CD4-positive, alpha-beta T cell treated with Interleukin-17A for 1 hour (primary cell): ENCODE measurements around the gene PGBD5.

ENCODE experiments used
- DNase-seq: peaks from one replicate; pipeline ENCODE4 v3.0.0-alpha.2; 2020

PGBD5 gene

DNA sequence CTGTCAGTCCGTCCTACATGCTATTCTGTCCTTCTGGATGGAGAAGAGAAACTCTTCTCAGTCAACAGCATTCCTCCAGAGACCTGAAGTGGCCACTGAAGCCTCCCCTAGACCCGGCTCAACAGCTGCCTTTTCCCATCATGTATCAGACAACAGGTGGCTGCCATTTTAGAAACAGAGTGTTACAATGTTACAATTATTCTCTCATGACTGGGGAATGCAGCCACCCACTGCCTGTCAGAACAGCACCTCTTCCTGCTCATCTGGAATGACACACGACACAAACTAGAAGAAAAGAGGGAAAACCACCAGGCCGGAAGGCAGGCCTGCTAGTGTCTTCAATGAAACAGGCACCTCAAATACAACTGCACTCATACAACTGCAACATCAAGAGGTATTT is 105.3 kb downstream of the PGBD5 start:
- no peak for DNase-seq

- DNase-seq, result no peak
Measured at GRCh38 chr1:230319014-230319747, 107.0 kb downstream of the PGBD5 start.

DNA sequence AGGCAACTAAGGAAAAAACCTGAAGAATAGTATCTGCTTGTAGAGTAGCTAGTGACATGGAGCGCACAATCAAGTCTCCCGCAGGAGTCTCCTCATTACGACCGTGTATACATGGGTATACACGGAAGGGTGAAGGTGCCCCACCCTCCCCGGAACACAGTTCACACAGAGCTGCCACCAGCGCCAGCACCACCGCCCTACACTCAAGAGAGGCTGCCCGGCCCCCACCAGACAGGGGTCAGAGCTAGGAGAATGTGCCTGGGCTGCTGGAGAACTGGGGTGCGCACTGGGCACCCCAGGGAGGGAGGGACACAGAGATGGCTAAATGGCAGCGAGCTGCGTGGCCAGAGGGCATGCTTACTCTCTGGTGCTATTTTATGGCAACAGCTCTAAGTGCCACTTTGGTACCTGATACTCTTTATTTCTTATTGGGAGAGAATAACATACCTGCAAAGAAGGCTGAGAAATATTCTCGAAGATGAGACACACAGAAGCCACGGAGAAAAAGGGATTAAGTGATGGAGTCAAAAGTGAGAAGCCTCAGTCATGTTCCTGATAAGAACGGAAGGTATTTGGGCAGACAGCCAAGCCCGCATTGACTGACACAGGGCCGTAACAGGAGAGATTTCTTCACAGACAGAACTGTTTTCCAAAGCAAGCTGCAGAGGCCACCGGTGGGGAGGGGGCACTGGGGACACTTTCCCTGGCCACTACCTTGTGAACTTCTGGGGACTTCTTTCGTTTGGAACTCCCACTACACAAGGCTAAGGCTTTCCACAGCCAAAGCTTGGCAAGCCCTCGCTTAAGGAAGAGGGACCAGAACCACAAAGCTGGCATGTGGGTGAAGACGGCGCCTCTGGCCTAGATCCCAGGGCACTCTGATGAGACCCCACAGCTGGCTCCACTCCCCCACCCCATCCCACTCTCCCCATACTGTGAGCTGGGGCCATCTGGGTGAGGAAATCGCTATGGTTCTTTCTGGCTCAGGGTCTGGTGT is 108.0 kb downstream of the PGBD5 start:
- DNase-seq, result no peak

DNA sequence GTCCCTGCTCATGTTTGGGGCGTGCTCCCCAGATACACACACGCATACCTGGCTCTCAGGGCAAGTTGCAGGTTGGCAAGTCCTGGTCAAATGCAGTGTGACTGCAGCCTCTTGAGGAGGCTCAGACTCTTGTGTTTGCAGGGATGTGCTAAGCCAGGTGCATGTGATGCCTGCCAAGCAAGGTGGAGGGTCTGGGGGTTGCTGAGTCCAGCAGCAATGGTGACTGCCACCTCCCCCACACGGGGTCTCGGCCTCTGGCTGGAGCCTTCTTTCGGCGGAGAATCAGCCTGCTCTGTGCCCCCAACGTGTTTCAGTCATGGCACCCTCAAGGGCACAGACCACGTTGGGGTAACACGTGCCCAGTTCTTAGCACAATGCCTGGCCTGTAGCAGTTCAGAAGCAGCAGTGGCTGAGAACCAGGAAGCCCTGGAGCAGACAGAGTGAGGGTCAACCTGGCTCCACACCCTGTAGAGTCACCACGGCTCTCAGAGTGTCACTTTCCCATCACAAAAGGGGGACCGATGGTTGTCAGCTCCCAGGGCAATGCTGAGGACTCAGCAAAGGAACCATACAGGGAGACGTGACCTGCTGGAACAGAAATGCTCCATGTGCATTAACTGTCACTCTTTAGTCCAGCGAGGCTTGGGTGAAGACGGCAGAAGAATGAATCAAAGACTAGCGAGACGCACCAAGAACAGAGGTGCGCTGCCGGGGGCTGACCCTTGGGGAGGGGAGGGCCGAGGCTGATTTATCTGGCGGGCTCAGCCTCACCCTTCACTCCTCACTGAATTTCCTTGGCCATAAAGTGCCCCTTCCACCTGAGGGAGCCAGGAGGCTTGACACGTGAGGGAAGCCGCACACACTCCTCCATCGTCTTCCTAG is 109.0 kb downstream of the PGBD5 start:
- no peak for DNase-seq

DNA sequence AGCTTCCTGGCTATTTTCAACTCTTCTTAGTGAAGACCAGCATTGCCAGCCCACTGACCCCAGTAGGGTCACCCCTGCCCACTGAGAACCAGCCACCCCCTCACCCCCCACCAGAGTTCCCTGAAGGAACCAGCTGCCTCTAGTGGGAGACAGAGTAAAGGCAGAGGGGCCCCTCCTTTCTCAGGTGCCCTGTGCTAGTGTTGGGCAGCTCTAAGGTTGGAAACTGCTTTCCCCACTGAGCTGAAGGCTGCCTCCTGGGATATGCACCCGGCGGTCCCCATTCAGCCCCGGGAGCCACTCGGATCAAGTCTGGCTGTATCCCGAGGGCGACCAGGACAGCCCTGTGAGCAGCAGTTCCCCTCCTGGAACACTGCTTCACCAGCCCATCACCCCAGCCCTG is 111.0 kb downstream of the PGBD5 start:
- DNase-seq, result no peak

DNA sequence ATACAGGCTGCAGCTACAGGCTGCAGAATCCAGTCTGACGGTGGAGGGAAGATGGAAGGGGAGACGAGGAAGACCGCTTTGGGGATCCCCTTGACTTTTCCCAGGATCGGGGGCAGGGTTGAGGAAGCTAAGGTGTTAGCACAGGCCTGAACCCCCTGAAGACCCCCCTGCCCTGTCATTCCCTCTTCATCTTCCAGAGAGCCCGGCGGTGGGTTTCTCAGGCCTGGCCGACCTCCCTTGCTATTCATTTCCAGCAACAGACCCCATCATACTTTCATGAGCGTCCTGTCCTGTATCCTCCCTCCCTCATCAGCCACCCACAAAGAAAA is 112.0 kb downstream of the PGBD5 start:
- DNase-seq, result no peak

GRCh38 chr1:230313453-230314141 is 112.5 kb downstream of the PGBD5 start:
- no peak for DNase-seq

GRCh38 chr1:230312676-230313075 is 113.5 kb downstream of the PGBD5 start:
- no peak for DNase-seq

DNA sequence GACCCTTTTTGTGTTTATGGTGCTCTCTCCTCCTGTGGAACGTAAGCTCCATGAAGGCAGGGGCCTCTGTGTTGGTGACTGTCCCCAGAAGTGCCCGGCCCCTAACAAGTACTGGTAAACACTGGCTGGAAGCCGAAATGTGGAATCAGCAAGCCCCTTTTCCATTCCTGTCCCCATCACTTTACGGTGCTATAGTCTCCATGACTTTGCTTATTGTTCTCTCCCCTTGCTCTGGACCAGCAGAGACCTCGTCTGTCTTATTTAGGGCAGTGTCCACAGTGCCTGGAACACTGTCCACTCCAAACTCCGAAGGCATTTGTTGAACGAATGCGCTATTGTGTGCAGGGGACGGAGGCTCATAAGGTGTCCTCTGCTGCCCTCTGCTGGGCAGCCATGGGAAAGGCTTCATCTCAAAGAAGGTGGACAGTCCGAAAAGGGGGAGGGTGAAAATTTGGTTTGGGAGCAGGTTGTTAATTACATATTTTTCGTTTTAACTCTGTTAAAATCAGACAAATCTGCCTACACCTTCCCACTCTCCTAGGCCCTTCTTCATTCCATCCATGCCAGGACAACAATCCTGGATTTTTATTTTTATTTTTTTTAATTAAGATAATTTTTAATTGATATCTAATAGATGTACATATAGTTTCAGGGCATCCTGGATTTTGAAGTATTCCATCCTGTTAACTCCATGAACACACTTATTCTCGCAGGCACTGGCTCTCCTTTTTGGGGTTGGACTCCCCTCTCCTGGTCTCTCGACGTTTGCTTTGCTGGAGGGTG is 115.6 kb downstream of the PGBD5 start:
- DNase-seq, result peak; percentile 62

DNA sequence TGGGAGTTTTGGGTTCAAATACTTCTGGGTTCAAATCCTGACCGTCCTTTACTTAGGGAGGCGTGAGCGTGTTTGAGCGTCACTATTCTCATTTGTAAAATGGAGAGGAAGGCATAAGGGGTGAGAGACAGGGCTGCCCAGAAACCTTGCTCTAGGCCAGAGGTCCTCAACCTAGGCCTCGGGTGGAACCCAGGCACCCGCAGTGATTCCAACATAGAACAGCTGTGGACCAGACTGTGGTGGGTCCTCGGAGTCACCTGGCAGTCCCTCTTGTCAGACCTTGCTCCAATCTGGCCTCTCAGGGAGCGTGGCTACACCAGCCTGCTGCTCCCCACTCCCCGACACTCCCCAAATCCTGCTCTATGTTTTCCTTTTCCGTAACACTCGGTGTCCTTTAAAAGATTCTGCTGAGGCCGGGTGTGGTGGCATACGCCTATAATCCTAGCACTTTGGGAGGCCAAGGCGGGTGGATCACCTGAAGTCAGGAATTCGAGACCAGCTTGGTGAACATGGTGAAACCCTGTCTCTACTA is 116.4 kb downstream of the PGBD5 start:
- DNase-seq, result no peak

- no peak for DNase-seq
Measured at GRCh38 chr1:230308821-230309220, 117.3 kb downstream of the PGBD5 start.

- DNase-seq, result no peak
Measured at GRCh38 chr1:230308039-230308438, 118.1 kb downstream of the PGBD5 start.

DNA sequence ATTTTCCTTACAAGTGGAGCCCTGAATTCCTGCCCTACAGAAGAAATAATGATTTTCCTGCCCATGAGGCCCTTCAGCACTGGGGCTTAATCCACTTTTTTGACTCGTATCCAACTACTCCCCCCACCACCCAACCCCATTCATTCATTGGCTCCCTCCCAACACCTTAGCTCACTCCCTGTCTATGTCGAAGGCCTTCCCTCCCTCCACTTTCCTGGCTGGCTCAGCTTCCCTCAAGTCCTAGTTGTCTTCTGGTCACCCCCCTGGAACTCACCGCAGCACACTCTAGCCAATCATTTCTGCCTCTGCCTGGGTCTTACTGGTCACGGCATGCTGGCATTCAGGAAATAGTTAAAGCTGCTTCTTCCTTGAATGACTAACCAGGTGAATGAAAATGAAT is 118.9 kb downstream of the PGBD5 start:
- no peak for DNase-seq

GRCh38 chr1:230306169-230306568 is 120.0 kb downstream of the PGBD5 start:
- peak; percentile 1 for DNase-seq

- no peak for DNase-seq
Measured at GRCh38 chr1:230303822-230304221, 122.3 kb downstream of the PGBD5 start.

GRCh38 chr1:230303069-230303468 is 123.1 kb downstream of the PGBD5 start:
- DNase-seq, result no peak

- no peak for DNase-seq
Measured at GRCh38 chr1:230301822-230302221, 124.3 kb downstream of the PGBD5 start.

- no peak for DNase-seq
Measured at GRCh38 chr1:230301322-230301721, 124.8 kb downstream of the PGBD5 start.

DNA sequence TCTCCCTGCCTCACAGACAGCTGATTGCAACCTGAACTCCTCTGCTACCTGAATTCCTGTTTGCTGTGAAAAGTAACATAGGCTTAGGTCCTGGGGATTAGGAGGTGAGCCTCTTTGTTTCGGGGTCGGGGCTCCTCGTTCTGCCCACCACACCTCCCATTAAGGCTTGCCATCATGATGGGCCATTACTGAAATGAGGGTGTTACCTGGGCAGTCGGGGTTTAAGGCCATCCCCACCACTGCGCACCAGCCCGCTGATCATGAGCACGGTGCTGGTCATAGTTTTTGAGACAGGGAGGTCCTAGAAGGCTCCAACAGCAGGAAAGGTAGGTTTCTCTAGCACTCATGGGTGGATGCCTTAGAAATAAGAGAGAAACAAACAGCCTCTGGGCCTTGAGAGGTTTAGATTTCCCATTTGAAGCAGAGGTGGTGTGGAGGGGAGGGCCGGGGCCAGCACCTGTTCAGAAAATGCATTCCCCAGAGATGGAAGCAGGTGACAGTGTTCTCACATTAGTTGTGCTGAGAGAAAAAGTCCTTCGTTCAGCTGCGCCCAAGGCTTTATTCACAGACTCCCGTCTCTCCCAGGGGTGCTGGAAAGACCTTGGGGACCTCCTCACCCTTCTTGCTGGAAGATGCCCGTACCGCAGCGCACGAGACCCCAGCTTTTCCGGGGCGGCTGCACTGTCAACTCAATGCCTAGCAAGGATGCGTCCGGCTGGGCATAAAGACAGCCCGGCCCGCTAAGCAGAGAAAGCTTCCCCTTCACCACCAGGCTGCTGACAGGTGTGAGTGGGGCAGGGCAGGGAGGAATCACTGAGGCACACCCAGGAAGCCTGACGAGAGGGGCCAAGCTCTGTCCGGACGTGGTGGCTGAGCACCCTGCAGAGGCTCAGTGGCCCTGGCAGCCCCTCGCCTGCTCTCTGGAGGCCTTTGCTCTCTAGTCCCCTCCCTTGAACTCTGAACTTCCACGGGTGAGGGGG is 125.5 kb downstream of the PGBD5 start:
- DNase-seq, result no peak
